ENCODE data around the gene E2F3.

Gene E2F3

GRCh38 chr6:20370801-20371200, 30.9 kb upstream of the E2F3 start (continued):
- TF ChIP-seq, protein P1, sequence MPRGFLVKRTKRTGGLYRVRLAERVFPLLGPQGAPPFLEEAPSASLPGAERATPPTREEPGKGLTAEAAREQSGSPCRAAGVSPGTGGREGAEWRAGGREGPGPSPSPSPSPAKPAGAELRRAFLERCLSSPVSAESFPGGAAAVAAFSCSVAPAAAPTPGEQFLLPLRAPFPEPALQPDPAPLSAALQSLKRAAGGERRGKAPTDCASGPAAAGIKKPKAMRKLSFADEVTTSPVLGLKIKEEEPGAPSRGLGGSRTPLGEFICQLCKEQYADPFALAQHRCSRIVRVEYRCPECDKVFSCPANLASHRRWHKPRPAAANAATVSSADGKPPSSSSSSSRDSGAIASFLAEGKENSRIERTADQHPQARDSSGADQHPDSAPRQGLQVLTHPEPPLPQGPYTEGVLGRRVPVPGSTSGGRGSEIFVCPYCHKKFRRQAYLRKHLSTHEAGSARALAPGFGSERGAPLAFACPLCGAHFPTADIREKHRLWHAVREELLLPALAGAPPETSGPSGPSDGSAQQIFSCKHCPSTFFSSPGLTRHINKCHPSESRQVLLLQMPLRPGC (tag by site-specific recombination; IDR thresholded peaks at IDR 0.05), result no peak
- TF ChIP-seq ZSCAN23 (tag by site-specific recombination; IDR thresholded peaks at IDR 0.05) (no peak), PRDM4 (tag by site-specific recombination; IDR thresholded peaks at IDR 0.05) (no peak), ZNF335 (tag by site-specific recombination; conservative IDR thresholded peaks at IDR 0.05) (no peak), MZF1 (tag by site-specific recombination; IDR thresholded peaks at IDR 0.05; ENCODE audit: borderline replicate concordance) (no peak), ZNF529 (tag by site-specific recombination; IDR thresholded peaks at IDR 0.05; ENCODE audit: insufficient replicate concordance) (no peak), ZBTB20 (tag by site-specific recombination; IDR thresholded peaks at IDR 0.05) (no peak), KLF10 (tag by site-specific recombination; IDR thresholded peaks at IDR 0.05) (no peak), ZNF394 (tag by site-specific recombination; IDR thresholded peaks at IDR 0.05; ENCODE audit: borderline replicate concordance) (no peak), ZSCAN30 (tag by site-specific recombination; IDR thresholded peaks at IDR 0.05) (no peak), ZNF664 (tag by site-specific recombination; IDR thresholded peaks at IDR 0.05) (no peak)
- TF ChIP-seq, protein P2, sequence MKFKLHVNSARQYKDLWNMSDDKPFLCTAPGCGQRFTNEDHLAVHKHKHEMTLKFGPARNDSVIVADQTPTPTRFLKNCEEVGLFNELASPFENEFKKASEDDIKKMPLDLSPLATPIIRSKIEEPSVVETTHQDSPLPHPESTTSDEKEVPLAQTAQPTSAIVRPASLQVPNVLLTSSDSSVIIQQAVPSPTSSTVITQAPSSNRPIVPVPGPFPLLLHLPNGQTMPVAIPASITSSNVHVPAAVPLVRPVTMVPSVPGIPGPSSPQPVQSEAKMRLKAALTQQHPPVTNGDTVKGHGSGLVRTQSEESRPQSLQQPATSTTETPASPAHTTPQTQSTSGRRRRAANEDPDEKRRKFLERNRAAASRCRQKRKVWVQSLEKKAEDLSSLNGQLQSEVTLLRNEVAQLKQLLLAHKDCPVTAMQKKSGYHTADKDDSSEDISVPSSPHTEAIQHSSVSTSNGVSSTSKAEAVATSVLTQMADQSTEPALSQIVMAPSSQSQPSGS (tag by site-specific recombination; IDR thresholded peaks at IDR 0.05; ENCODE audit: low read depth), result no peak

DNA sequence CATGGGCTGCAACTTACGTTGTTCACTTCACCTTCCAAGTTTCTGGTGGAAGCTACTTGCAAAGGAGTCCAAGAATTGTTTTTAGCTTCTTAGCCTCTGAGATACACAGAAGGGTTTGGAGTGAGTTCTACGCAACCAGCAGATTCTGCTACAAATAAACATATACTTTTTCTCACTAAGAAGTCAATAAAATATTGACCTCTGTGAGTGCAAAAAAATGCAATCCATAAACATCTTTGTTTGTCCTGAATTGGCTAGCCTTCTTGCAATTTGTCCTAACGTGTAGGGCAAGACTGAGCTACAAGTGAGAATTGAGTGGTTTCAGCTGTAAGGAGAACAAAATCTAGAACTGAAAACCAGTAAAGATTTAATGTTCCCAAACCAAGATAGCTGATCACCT, 26.2 kb upstream of the E2F3 start:
- no peak overlapping the region for H3K27ac ChIP-seq (ENCODE audit: extremely low read depth, low read depth, low read length)
- TF ChIP-seq ZSCAN18 (tag by site-specific recombination; IDR thresholded peaks at IDR 0.05), result no peak
- TF ChIP-seq ZNF76 (tag by site-specific recombination; IDR thresholded peaks at IDR 0.05; ENCODE audit: borderline replicate concordance, low read depth), result no peak
- TF ChIP-seq ZBTB6 (tag by site-specific recombination; IDR thresholded peaks at IDR 0.05), result no peak
- no peak for TF ChIP-seq ZNF561 (tag by site-specific recombination; IDR thresholded peaks at IDR 0.05; ENCODE audit: borderline replicate concordance)
- no peak for TF ChIP-seq ZSCAN4 (tag by site-specific recombination; IDR thresholded peaks at IDR 0.05)
- TF ChIP-seq, protein P3, sequence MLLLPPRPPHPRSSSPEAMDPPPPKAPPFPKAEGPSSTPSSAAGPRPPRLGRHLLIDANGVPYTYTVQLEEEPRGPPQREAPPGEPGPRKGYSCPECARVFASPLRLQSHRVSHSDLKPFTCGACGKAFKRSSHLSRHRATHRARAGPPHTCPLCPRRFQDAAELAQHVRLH (tag by site-specific recombination; IDR thresholded peaks at IDR 0.05), result no peak
- no peak for TF ChIP-seq ZNF426 (tag by site-specific recombination; IDR thresholded peaks at IDR 0.05)
- TF ChIP-seq ZNF639 (tag by site-specific recombination; IDR thresholded peaks at IDR 0.05), result no peak
- TF ChIP-seq ZNF211 (tag by site-specific recombination; IDR thresholded peaks at IDR 0.05; ENCODE audit: low read depth), result no peak
- no peak for TF ChIP-seq ZNF121 (tag by site-specific recombination; IDR thresholded peaks at IDR 0.05)
- TF ChIP-seq ZNF175 (tag by site-specific recombination; IDR thresholded peaks at IDR 0.05), result no peak
- H3K4me1 ChIP-seq (ENCODE audit: control insufficient read depth, insufficient read depth, low read length), result no peaks in the 10 kb centered on the region
- ChIA-PET CTCF (interaction anchor here (1.4 kb wide), 1 partner anchor 248 kb away, joined by 3 read pairs; no protein-coding TSS in a partner anchor), POLR2A (no interaction called here)
- H3K36me3 ChIP-seq (ENCODE audit: control insufficient read depth in 2 of 2, insufficient read depth in 1 of 2, low read length in 2 of 2), result no peaks in the 10 kb centered on the region
- no peaks in the 10 kb centered on the region for H3K9me3 ChIP-seq (ENCODE audit: control insufficient read depth, insufficient read depth, low read depth, low read length)
- H3K4me3 ChIP-seq (ENCODE audit: low read depth, low read length), result no peak overlapping the region
